ENCODE results near the gene WIPF2.
A peak's percentile ranks its signal among the peaks of the same experiment; 100 is the strongest.

WIPF2 gene

DNA sequence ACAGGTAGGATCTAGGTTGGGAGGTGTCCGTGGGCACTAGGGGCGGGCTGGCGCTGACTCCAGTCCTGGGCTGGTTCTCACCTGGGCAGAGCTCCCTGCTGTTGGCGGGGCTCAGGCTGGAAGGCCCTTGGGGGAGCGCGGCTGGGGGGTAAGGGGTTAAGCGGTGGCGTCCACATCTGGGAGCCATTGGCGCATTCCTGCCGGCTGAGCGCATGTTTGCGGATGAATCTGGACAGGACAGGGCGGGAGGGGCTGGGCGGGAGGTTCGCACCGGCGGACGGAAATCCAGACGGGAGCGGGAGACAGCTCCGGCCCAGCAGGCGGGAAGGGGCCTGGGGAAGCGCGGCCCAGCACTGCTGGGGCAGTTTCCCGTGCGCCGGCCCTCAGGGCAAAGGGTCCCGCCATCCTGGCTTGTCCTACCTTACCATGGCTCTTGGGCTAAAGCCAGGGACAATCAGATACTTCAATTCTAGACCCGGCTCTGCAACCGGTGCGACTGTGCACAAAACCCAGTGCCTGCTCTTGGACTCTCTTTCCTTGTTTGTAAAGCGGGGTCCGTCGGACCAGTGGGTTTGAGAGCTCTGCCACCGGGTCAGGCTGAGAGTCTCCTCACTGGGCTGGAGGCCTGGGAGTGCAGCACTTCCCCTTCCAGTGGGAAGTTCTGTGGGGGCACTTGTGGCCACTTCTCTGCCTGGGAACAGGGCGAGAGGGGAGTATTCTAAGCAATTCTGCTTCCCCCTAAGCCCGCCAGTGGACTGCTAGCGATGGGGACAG, 97.7 kb downstream of the WIPF2 start:
- no peak overlapping the region for H3K4me2 ChIP-seq (ENCODE audit: insufficient read depth, low read length)
- peaks cover 24% of the 10 kb centered on the region; the same call in 1 of the 2 replicates for H4K20me1 ChIP-seq (ENCODE audit: insufficient read depth, low read length)
- peaks cover 7% of the 10 kb centered on the region for H3K79me2 ChIP-seq (ENCODE audit: insufficient read depth, low read length)
- H3K9ac ChIP-seq (ENCODE audit: low read depth, low read length), result no peak overlapping the region
- no peak overlapping the region for H3K4me3 ChIP-seq (ENCODE audit: low read depth in 1 of 2, low read length in 2 of 2)
- no peak overlapping the region for H3K27ac ChIP-seq (ENCODE audit: low read length)
- H3K9me3 ChIP-seq (ENCODE audit: insufficient read depth, low read length, severe bottlenecking), result no peaks in the 10 kb centered on the region
- no peak overlapping the region for H2AFZ ChIP-seq (ENCODE audit: low read depth, low read length)
- H3K36me3 ChIP-seq (ENCODE audit: insufficient read depth, low read length), result no peaks in the 10 kb centered on the region
- TF ChIP-seq, protein P1, sequence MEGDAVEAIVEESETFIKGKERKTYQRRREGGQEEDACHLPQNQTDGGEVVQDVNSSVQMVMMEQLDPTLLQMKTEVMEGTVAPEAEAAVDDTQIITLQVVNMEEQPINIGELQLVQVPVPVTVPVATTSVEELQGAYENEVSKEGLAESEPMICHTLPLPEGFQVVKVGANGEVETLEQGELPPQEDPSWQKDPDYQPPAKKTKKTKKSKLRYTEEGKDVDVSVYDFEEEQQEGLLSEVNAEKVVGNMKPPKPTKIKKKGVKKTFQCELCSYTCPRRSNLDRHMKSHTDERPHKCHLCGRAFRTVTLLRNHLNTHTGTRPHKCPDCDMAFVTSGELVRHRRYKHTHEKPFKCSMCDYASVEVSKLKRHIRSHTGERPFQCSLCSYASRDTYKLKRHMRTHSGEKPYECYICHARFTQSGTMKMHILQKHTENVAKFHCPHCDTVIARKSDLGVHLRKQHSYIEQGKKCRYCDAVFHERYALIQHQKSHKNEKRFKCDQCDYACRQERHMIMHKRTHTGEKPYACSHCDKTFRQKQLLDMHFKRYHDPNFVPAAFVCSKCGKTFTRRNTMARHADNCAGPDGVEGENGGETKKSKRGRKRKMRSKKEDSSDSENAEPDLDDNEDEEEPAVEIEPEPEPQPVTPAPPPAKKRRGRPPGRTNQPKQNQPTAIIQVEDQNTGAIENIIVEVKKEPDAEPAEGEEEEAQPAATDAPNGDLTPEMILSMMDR (IDR thresholded peaks at IDR 0.05; ENCODE audit: borderline replicate concordance, extremely low read depth, low read length, poor library complexity, severe bottlenecking), result no peak
- no peak for TF ChIP-seq EZH2 (IDR thresholded peaks at IDR 0.05; ENCODE audit: borderline replicate concordance, low read depth, low read length, severe bottlenecking)
- H3K27me3 ChIP-seq (ENCODE audit: insufficient read depth, low read length, poor library complexity), result no peaks in the 10 kb centered on the region
- ATAC-seq (ENCODE audit: insufficient read depth, low read depth) (no peak), DNase-seq (no peak)
- peaks cover 46% of the 10 kb centered on the region for H3K4me1 ChIP-seq (ENCODE audit: insufficient read depth, low read length)

DNA sequence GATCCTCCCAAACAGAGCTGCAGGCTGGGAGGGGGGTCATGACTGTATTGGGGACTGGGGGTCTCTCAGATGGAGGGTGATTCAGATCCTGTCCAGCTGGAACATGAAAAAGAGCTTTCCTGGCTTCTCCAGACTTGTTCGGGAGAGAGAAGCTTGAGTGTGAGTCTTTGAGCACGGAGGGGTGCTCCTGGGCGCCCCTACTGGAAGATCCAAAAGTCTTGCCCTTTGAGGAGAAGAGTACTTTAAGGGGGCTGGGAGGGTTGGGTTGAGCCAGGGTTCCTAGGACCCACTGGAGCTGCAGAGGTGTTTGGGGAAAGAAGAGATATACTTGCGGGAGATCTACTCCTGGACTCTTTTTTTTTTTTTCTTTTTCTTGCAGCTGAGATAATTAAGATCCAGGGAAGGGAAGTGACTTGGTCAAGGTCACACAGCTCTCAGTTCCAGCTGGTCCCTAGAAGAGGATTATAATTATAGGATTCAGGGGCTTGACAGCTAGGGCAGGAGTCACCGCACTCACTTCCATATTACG, 98.3 kb downstream of the WIPF2 start:
- Histone ChIP-seq H3K27me3 (ENCODE audit: insufficient read depth, low read length, poor library complexity) (no peaks in the 10 kb centered on the region), H4K20me1 (ENCODE audit: insufficient read depth, low read length) (peaks cover 30% of the 10 kb centered on the region; the same call in 1 of the 2 replicates), H3K9ac (ENCODE audit: low read depth, low read length) (peak overlapping the region; percentile 74; the same call in 1 of the 2 replicates), H3K4me3 (ENCODE audit: low read depth in 1 of 2, low read length in 2 of 2) (peak overlapping the region in 1 of 2 experiments; percentile 72; a peak in 3 of 4 replicates), H3K79me2 (ENCODE audit: insufficient read depth, low read length) (peaks cover 7% of the 10 kb centered on the region), H3K4me1 (ENCODE audit: insufficient read depth, low read length) (peaks cover 52% of the 10 kb centered on the region), H3K36me3 (ENCODE audit: insufficient read depth, low read length) (no peaks in the 10 kb centered on the region), H2AFZ (ENCODE audit: low read depth, low read length) (peak overlapping the region; percentile 75), H3K4me2 (ENCODE audit: insufficient read depth, low read length) (peak overlapping the region; percentile 80), H3K9me3 (ENCODE audit: insufficient read depth, low read length, severe bottlenecking) (no peaks in the 10 kb centered on the region), H3K27ac (ENCODE audit: low read length) (peak overlapping the region; percentile 64)
- DNase-seq (peak; percentile 65), ATAC-seq (ENCODE audit: insufficient read depth, low read depth) (no peak)
- TF ChIP-seq, protein P1 (IDR thresholded peaks at IDR 0.05; ENCODE audit: borderline replicate concordance, extremely low read depth, low read length, poor library complexity, severe bottlenecking), result peak; percentile 56
- TF ChIP-seq EZH2 (IDR thresholded peaks at IDR 0.05; ENCODE audit: borderline replicate concordance, low read depth, low read length, severe bottlenecking), result no peak

DNA sequence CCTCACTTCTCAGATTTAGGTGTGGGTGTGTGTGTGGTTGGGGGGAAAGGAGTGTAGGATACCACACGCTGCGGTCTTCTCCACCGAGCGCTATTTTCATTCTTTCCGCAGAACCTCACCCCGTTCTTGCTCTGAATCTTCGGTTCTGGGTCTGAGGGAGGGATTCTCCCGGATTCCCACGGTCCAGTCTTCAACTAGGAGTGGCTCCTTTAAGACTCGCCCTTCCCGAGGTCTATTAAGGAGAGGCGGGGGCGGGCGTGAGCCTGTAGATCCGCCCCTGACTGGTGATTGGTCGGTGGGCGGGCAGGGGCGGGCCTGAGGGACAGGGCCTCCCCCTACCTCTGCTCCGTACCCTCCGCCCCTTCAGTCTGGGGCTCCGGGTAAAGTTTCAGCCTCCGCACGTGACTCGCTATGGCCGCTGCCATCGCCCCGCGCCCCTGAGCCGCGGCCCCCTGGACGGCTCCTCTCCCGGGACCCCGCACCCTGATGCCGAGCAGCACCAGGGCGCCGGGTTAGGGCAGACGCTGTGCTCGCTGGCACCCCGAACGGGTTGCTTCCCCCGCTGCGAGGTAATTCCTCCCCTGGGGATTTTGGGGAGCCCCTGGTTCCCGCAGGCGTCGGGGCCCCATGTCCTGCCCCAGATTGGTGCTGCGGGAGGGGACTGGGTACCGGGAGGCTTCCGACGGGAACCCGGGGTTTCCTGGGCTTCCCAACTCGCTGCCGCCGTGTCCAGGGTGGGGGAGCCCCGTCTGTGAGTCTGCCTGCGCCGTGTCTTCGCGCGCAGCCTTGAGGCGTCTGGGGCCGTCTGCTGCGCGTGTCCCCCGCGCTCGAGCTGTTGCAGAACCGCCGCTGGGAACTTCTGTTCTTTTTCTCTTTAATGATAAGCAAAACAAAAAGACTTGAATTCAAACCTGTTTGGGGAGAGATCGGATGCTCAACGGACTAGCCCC, 99.1 kb downstream of the WIPF2 start:
- H3K4me2 ChIP-seq (ENCODE audit: insufficient read depth, low read length), result peak overlapping the region; percentile 80
- peaks cover 7% of the 10 kb centered on the region for H3K79me2 ChIP-seq (ENCODE audit: insufficient read depth, low read length)
- H3K4me1 ChIP-seq (ENCODE audit: insufficient read depth, low read length), result peaks cover 60% of the 10 kb centered on the region
- peaks cover 33% of the 10 kb centered on the region for H4K20me1 ChIP-seq (ENCODE audit: insufficient read depth, low read length)
- no peaks in the 10 kb centered on the region for H3K9me3 ChIP-seq (ENCODE audit: insufficient read depth, low read length, severe bottlenecking)
- TF ChIP-seq EZH2 (IDR thresholded peaks at IDR 0.05; ENCODE audit: borderline replicate concordance, low read depth, low read length, severe bottlenecking), result no peak
- TF ChIP-seq, protein P1 (IDR thresholded peaks at IDR 0.05; ENCODE audit: borderline replicate concordance, extremely low read depth, low read length, poor library complexity, severe bottlenecking), result no peak
- H3K9ac ChIP-seq (ENCODE audit: low read depth, low read length), result peak overlapping the region; percentile 74
- H3K27me3 ChIP-seq (ENCODE audit: insufficient read depth, low read length, poor library complexity), result no peaks in the 10 kb centered on the region
- peak; percentile 93 for DNase-seq
- peak overlapping the region; percentile 51 to 72; a peak in 3 of 4 replicates for H3K4me3 ChIP-seq (ENCODE audit: low read depth in 1 of 2, low read length in 2 of 2)
- peak overlapping the region; percentile 88 for H2AFZ ChIP-seq (ENCODE audit: low read depth, low read length)
- ATAC-seq (ENCODE audit: insufficient read depth, low read depth), result peak; percentile 84
- no peaks in the 10 kb centered on the region for H3K36me3 ChIP-seq (ENCODE audit: insufficient read depth, low read length)
- H3K27ac ChIP-seq (ENCODE audit: low read length), result peak overlapping the region; percentile 64
